IMR-90 (cell line): ENCODE data around the gene ZNF423. TPM values are rescaled to one million over a fixed set of nuclear protein-coding genes. Genes with fewer than 3 reads are reported as not detected.

Experiments used
- ATAC-seq: fragments of 200-7000 bp; cut with Tn5 transposase; 2 replicates; pipeline ENCODE4 v1.9.1; 2020; ENCODE audit warnings: low read depth, mild to moderate bottlenecking, moderate library complexity
- BruUV-seq: library from RNA; stranded (reverse); fragments of 400-500 nt; replicated peaks from 2 replicates; lab custom pipeline; 2021; lab: Mats Ljungman, UMichigan
- CTCF ChIA-PET: fragments of 300-600 bp; formaldehyde crosslinking; extraction: SDS; loops from one replicate; lab custom pipeline; 2021; ENCODE audit warnings: antibody characterized with exemption; lab: Yijun Ruan, JAX
- POLR2A ChIA-PET: fragments of 300-600 bp; sonication (Branson Sonifier 250); formaldehyde crosslinking; loops from one replicate; lab custom pipeline; 2022; ENCODE audit warnings: antibody characterized with exemption; ENCODE audit not compliant: unreplicated experiment; lab: Charles Lee
- DNase-seq: peaks from one replicate; pipeline ENCODE4 v3.0.0; 2013
- H2AFZ ChIP-seq: replicated peaks from 2 replicates; pipeline ENCODE3; 2013; ENCODE audit warnings: low read length, mild to moderate bottlenecking; ENCODE audit not compliant: poor library complexity
- H2AK5ac ChIP-seq: 2 replicates; pipeline ENCODE4 v1.6.1; 2013; ENCODE audit warnings: low read depth, low read length, inconsistent platforms
- H2AK9ac ChIP-seq: replicated peaks from 2 replicates; pipeline ENCODE3; 2013; ENCODE audit warnings: mild to moderate bottlenecking, low read depth, low read length, moderate library complexity; ENCODE audit not compliant: poor library complexity
- H2BK120ac ChIP-seq: 2 replicates; pipeline ENCODE4 v1.6.1; 2013; ENCODE audit warnings: low read depth, low read length, inconsistent platforms
- H2BK15ac ChIP-seq: 3 replicates; pipeline ENCODE4 v1.6.1; 2013; ENCODE audit warnings: low read depth, low read length, inconsistent platforms
- H2BK20ac ChIP-seq: 2 replicates; pipeline ENCODE4 v1.6.1; 2013; ENCODE audit warnings: low read depth, mild to moderate bottlenecking, inconsistent platforms, low read length, moderate library complexity
- H2BK5ac ChIP-seq: 2 replicates; pipeline ENCODE4 v1.6.1; 2013; ENCODE audit warnings: mild to moderate bottlenecking, low read depth, low read length, inconsistent platforms; ENCODE audit not compliant: poor library complexity, severe bottlenecking
- H3K14ac ChIP-seq: replicated peaks from 2 replicates; pipeline ENCODE4 v1.6.1; 2013; ENCODE audit warnings: low read depth, low read length, inconsistent platforms
- H3K18ac ChIP-seq: 2 replicates; pipeline ENCODE4 v1.6.1; 2013; ENCODE audit warnings: low read depth, low read length, control low read depth
- H3K23ac ChIP-seq: 2 replicates; pipeline ENCODE4 v1.6.1; 2013; ENCODE audit warnings: low read depth, low read length, inconsistent platforms
- H3K27ac ChIP-seq: 2 replicates; pipeline ENCODE4 v1.5.1; 2013; ENCODE audit warnings: mild to moderate bottlenecking, control low read depth, low read length; ENCODE audit not compliant: insufficient read depth
- H3K27me3 ChIP-seq: 2 replicates; pipeline ENCODE4 v1.6.1; 2013; ENCODE audit warnings: low read length; ENCODE audit not compliant: control insufficient read depth, insufficient read depth
- H3K36me3 ChIP-seq: 2 replicates; pipeline ENCODE4 v1.6.1; 2013; ENCODE audit warnings: low read length, mixed read lengths; ENCODE audit not compliant: control insufficient read depth, insufficient read depth
- H3K4ac ChIP-seq: 2 replicates; pipeline ENCODE4 v1.6.1; 2013; ENCODE audit warnings: low read depth, low read length, inconsistent platforms
- H3K4me1 ChIP-seq: 2 replicates; pipeline ENCODE4 v1.6.1; 2013; ENCODE audit warnings: low read length, mixed read lengths; ENCODE audit not compliant: control insufficient read depth, insufficient read depth
- H3K4me2 ChIP-seq: 2 replicates; pipeline ENCODE4 v1.6.1; 2013; ENCODE audit warnings: low read depth, mild to moderate bottlenecking, control low read depth, low read length, moderate library complexity
- H3K4me3 ChIP-seq: 2 replicates; pipeline ENCODE4 v1.5.1; 2013; ENCODE audit warnings: low read depth, mild to moderate bottlenecking, control low read depth, low read length, moderate library complexity; ENCODE audit not compliant: insufficient read depth
- H3K56ac ChIP-seq: 2 replicates; pipeline ENCODE4 v1.6.1; 2013; ENCODE audit warnings: low read length, inconsistent platforms; ENCODE audit not compliant: insufficient read depth; ENCODE audit errors: extremely low read depth
- H3K79me1 ChIP-seq, 2 experiments: 2 replicates each; pipeline ENCODE4 v1.6.1; 2013; ENCODE audit warnings: low read length in 2 of 2, inconsistent platforms in 1 of 2, low read depth in 1 of 2
- H3K9ac ChIP-seq: 2 replicates; pipeline ENCODE4 v1.6.1; 2013; ENCODE audit warnings: low read depth, low read length, control low read depth
- H3K9me1 ChIP-seq: 2 replicates; pipeline ENCODE4 v1.6.1; 2013; ENCODE audit warnings: low read length, inconsistent platforms; ENCODE audit not compliant: insufficient read depth
- H3K9me3 ChIP-seq: 2 replicates; pipeline ENCODE4 v1.6.1; 2013; ENCODE audit warnings: low read length; ENCODE audit not compliant: control insufficient read depth, insufficient read depth
- H4K20me1 ChIP-seq: 2 replicates; pipeline ENCODE4 v1.6.1; 2013; ENCODE audit warnings: low read length, inconsistent platforms; ENCODE audit not compliant: insufficient read depth
- H4K5ac ChIP-seq: 2 replicates; pipeline ENCODE4 v1.6.1; 2013; ENCODE audit warnings: mild to moderate bottlenecking, low read depth, low read length, control low read depth
- H4K8ac ChIP-seq, 2 experiments: 2 replicates each; pipeline ENCODE4 v1.6.1; 2013; ENCODE audit warnings: low read depth in 2 of 2, low read length in 2 of 2, control low read depth in 1 of 2, inconsistent platforms in 1 of 2
- H4K91ac ChIP-seq: 2 replicates; pipeline ENCODE4 v1.6.1; 2013; ENCODE audit warnings: low read depth, low read length, inconsistent platforms; ENCODE audit not compliant: insufficient read depth
- BHLHE40 ChIP-seq: fragments of 150-350 bp; IDR thresholded peaks from 2 replicates; pipeline ENCODE4 v1.6.1; 2016; ENCODE audit warnings: mild to moderate bottlenecking, low read depth, low read length
- CHD1 ChIP-seq: IDR thresholded peaks from 2 replicates; pipeline ENCODE4 v1.6.1; 2012; ENCODE audit warnings: low read depth, low read length, improper control_type of control experiment
- ELK1 ChIP-seq: fragments of 150-350 bp; IDR thresholded peaks from 2 replicates; pipeline ENCODE4 v1.6.1; 2016; ENCODE audit warnings: low read depth, mild to moderate bottlenecking, low read length, moderate library complexity, borderline replicate concordance
- MAFK ChIP-seq: IDR thresholded peaks from 2 replicates; pipeline ENCODE4 v1.6.1; 2012; ENCODE audit warnings: low read depth, low read length, improper control_type of control experiment
- MAZ ChIP-seq: IDR thresholded peaks from 2 replicates; pipeline ENCODE4 v1.6.1; 2012; ENCODE audit warnings: low read depth, mild to moderate bottlenecking, low read length, improper control_type of control experiment, moderate library complexity, borderline replicate concordance
- MXI1 ChIP-seq: IDR thresholded peaks from 2 replicates; pipeline ENCODE4 v1.6.1; 2012; ENCODE audit warnings: low read depth, mild to moderate bottlenecking, low read length, moderate library complexity, borderline replicate concordance
- NFE2L2 ChIP-seq: fragments of 150-350 bp; IDR thresholded peaks from 2 replicates; pipeline ENCODE4 v1.6.1; 2016; ENCODE audit warnings: low read depth, mild to moderate bottlenecking, low read length
- POLR2A ChIP-seq: IDR thresholded peaks from 2 replicates; pipeline ENCODE4 v1.6.1; 2012; ENCODE audit warnings: mild to moderate bottlenecking, low read depth, low read length
- RAD21 ChIP-seq: IDR thresholded peaks from 2 replicates; pipeline ENCODE4 v1.6.1; 2012; ENCODE audit warnings: low read length, improper control_type of control experiment
- RCOR1 ChIP-seq: IDR thresholded peaks from 2 replicates; pipeline ENCODE4 v1.6.1; 2012; ENCODE audit warnings: mild to moderate bottlenecking, low read length, improper control_type of control experiment; ENCODE audit not compliant: insufficient replicate concordance
- RFX5 ChIP-seq: IDR thresholded peaks from 2 replicates; pipeline ENCODE4 v1.8.0; 2012; ENCODE audit warnings: low read depth, mild to moderate bottlenecking, low read length, moderate library complexity
- SMC3 ChIP-seq: fragments of 150-350 bp; IDR thresholded peaks from 2 replicates; pipeline ENCODE4 v1.6.1; 2016; ENCODE audit warnings: low read depth, mild to moderate bottlenecking, antibody characterized with exemption, low read length, moderate library complexity
- USF2 ChIP-seq: fragments of 150-350 bp; IDR thresholded peaks from 2 replicates; pipeline ENCODE4 v1.6.1; 2017; ENCODE audit warnings: mild to moderate bottlenecking, antibody characterized with exemption, low read length, low read depth
- WGBS, 2 experiments: methylation state at CpG; one replicate each; pipeline versions ENCODE4 v1.1.5 to v1.1.7; 2013; ENCODE audit warnings: missing lambda C conversion rate in 2 of 2; ENCODE audit not compliant: insufficient read length in 1 of 2; ENCODE audit errors: extremely low coverage in 2 of 2; 5-methylcytosine and 5-hydroxymethylcytosine counted together
- dilution Hi-C: fragments of 300-500 bp; cut with HindIII; formaldehyde crosslinking; loops from one replicate; pipeline ENCODE4 v1.14.3; 2018; ENCODE audit warnings: low sequenced_read_pairs; ENCODE audit not compliant: unreplicated experiment
- in situ Hi-C: fragments of 300-500 bp; cut with MboI; formaldehyde crosslinking; loops from 3 replicates; pipeline ENCODE4 v1.14.3; 2019; ENCODE audit warnings: low sequenced_read_pairs, inconsistent platforms, mixed read lengths
- intact Hi-C: fragments of 100-400 bp; cut with micrococcal nuclease; formaldehyde crosslinking; loops from 2 replicates; pipeline ENCODE4 v1.10.0; 2022
- polyA plus RNA-seq, 3 experiments: library from polyadenylated mRNA; depleted of rRNA; stranded (reverse); fragments of >200 nt; gene quantifications; 2 replicates each; pipeline ENCODE4 v1.2.3, GENCODE V29; 2012; ENCODE audit warnings: low replicate concordance in 1 of 3
- total RNA-seq: library from RNA; depleted of rRNA; stranded (reverse); fragments of >200 nt; gene quantifications from 2 replicates; pipeline ENCODE4 v1.2.3, GENCODE V29; 2012

The ZNF423 gene
- total and polyA plus RNA-seq, 2 of the 4 experiments (the other 2 are of a cell fraction), result under 0.01 to 0.10 TPM

- TF ChIP-seq ELK1 (no peak), BHLHE40 (no peak)
Measured at GRCh38 chr16:49635591-49636581, 220.0 kb downstream of the ZNF423 start (continued).

- no peak for ATAC-seq
- TF ChIP-seq MAFK (no peak), USF2 (no peak), BHLHE40 (no peak), POLR2A (no peak), ELK1 (no peak), MAZ (no peak), RAD21 (no peak), CHD1 (no peak), NFE2L2 (no peak), RFX5 (no peak), RCOR1 (no peak), SMC3 (no peak), MXI1 (no peak)
Measured at GRCh38 chr16:49635009-49635350, 220.9 kb downstream of the ZNF423 start.

More at GRCh38 chr16:49635009-49635350, 220.9 kb downstream of the ZNF423 start:
- H2BK20ac ChIP-seq, result no peak overlapping the region
- peaks cover 3% of the 10 kb centered on the region for H3K27me3 ChIP-seq
- H3K4me3 ChIP-seq, result no peak overlapping the region
- H3K14ac ChIP-seq, result no peak overlapping the region
- H2AFZ ChIP-seq, result no peak overlapping the region
- no peak for DNase-seq
- H3K56ac ChIP-seq, result no peak overlapping the region
- H2AK9ac ChIP-seq, result no peak overlapping the region
- no peaks in the 10 kb centered on the region for H3K36me3 ChIP-seq
- WGBS, 2 experiments, result no CpG with 5 or more reads among the region's 1 CpG
- no peak overlapping the region for H3K4me2 ChIP-seq
- no peak overlapping the region for H4K8ac ChIP-seq
- no peak overlapping the region for H2BK5ac ChIP-seq
- intact Hi-C loops (no loop called here), in situ Hi-C loops (no loop called here), dilution Hi-C loops (no loop called here)
- no peak overlapping the region for H3K23ac ChIP-seq
- ChIA-PET POLR2A (no interaction called here), CTCF (no interaction called here)
- no peak overlapping the region for H2BK15ac ChIP-seq
- no peak overlapping the region for H2BK120ac ChIP-seq
- no peak overlapping the region for H4K5ac ChIP-seq
- H3K4me1 ChIP-seq, result peaks cover 16% of the 10 kb centered on the region; the same call in 1 of the 2 replicates
- H4K20me1 ChIP-seq, result peaks cover 4% of the 10 kb centered on the region
- H3K27ac ChIP-seq, result no peak overlapping the region
- no peak overlapping the region for H3K9ac ChIP-seq
- H3K18ac ChIP-seq, result no peak overlapping the region
- BruUV-seq, result no TSS peak
- H3K4ac ChIP-seq, result no peak overlapping the region
- H3K79me1 ChIP-seq, result no peaks in the 10 kb centered on the region
- H4K91ac ChIP-seq, result no peak overlapping the region
- no peak overlapping the region for H2AK5ac ChIP-seq
- no peaks in the 10 kb centered on the region for H3K9me3 ChIP-seq
- H3K9me1 ChIP-seq, result peaks cover 8% of the 10 kb centered on the region; the same call in 1 of the 2 replicates
